GM18526 (cell line): ENCODE measurements around the gene LFNG.

Experiments
- POLR2A ChIP-seq: IDR thresholded peaks from 3 replicates; pipeline ENCODE4 v1.6.1; 2011; ENCODE audit not compliant: insufficient read length; ENCODE audit errors: extremely low read depth

LFNG gene

GRCh38 chr7:2505401-2505800, 14.2 kb upstream of the LFNG start:
- no peak for TF ChIP-seq POLR2A

- no peak for TF ChIP-seq POLR2A
Observed at GRCh38 chr7:2507208-2507916, 12.2 kb upstream of the LFNG start.

GRCh38 chr7:2507917-2508306, 11.7 kb upstream of the LFNG start:
- TF ChIP-seq POLR2A = no peak

GRCh38 chr7:2508327-2509215, 11.0 kb upstream of the LFNG start:
- TF ChIP-seq POLR2A = peak; percentile 31

GRCh38 chr7:2509298-2509906, 10.2 kb upstream of the LFNG start:
- TF ChIP-seq POLR2A = no peak

- TF ChIP-seq POLR2A = no peak
Observed at GRCh38 chr7:2510130-2510776, 9.3 kb upstream of the LFNG start.

- TF ChIP-seq POLR2A = peak; percentile 10
Observed at GRCh38 chr7:2510909-2511768, 8.4 kb upstream of the LFNG start.

GRCh38 chr7:2511769-2512168, 7.8 kb upstream of the LFNG start:
- no peak for TF ChIP-seq POLR2A

- no peak for TF ChIP-seq POLR2A
Observed at GRCh38 chr7:2512179-2512661, 7.4 kb upstream of the LFNG start.

- no peak for TF ChIP-seq POLR2A
Observed at GRCh38 chr7:2512713-2513112, 6.9 kb upstream of the LFNG start.

- TF ChIP-seq POLR2A = no peak
Observed at GRCh38 chr7:2513702-2514101, 5.9 kb upstream of the LFNG start.

- TF ChIP-seq POLR2A = no peak
Observed at GRCh38 chr7:2514473-2515423, 4.8 kb upstream of the LFNG start.
